ENCODE data around the gene ZNF248.
A peak's percentile ranks its signal among the peaks of the same experiment; 100 is the strongest.
"Not testable (repeated sequence)": the region's sequence is repeated elsewhere in the genome, so short reads cannot be mapped to it uniquely, and the experiment has no call there.

ZNF248 gene

DNA sequence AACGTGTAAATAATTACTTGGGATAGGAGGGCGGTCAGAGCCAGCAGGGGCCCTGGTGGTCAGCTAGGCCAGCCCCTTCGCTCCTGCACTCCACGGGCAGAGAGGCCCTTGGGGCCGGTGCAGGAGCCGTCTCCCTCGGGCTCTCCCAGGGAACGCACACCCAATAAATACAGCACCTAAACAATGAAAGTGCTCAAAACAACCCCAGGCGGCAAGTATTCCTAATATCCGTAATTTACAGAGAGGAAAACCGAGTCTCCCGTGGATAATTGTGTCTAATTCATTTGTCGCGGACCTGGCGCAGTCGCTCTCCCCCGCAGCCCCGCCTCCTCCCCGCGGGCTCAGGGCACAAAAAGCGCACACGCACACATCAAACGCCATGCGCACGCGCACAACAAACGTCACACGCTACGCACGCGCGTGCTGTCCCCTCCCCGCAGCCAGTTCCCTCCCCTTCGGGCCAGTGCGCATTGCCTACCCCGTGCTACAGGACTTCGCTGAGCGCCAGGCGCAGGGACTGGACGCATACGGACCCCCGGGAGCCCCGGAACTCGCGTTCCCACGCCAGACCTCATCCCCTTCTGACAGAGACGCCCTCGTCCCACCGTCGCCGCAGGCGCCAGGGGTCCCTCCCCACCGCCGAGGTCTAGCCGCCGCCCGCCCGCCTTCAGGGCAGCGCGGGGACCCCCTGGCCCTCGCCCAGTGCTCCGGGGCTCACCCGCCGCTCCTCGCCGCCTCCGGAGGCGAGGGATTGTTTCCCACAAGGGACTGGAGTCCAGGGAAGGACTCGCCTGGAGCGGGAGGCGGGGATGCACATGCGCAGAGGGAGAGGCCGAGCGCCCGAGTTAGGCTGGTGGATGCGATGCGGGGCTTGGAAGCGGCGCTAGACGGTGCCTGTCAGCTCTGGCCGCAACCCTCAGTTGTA, at the start of gene ZNF248:
TSS of gene ZNF248 (minus strand) at position 324 of the 925 bp plus-strand sequence. CDS start 1,300 bp downstream, outside the sequence.
- DNase-seq: peak; percentile 93 to 94

DNA sequence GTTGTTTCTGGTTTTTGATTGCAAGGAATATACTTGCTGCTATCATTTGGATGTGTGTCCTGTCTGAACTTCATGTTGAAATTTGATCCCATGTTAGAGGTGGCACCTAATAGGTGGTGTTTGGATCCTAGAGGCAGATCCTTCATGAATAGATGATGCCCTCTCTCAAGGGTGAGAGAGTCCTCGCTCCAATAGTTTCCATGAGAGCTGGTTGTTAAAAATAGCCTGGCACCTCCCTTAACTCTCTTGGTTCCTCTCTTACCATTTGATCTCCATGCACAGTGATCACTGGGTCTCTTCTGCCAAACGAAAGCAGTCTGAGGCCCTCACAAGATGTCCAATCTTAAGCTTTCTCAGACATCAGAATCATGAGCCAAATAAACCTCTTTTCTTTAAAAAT, 49.0 kb upstream of the ZNF248 start:
- no peak for DNase-seq

DNA sequence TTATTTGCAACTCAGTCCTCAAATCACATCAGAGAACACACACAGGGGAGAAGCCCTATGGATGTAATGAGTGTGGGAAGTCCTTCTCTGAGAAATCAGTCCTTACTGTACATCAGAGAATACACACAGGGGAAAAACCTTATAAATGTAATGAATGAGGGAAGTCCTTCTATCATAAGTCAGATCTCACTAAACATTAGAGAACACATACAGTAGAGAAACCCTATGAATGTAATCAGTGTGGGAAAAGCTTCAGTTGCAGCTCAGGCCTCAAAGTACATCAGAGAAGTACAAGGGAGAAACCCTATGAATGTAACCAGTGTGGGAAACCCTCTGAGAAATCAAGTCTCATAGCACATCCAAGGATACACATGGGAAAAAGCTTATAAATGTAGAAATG, 39.0 kb upstream of the ZNF248 start:
- DNase-seq: no peak

DNA sequence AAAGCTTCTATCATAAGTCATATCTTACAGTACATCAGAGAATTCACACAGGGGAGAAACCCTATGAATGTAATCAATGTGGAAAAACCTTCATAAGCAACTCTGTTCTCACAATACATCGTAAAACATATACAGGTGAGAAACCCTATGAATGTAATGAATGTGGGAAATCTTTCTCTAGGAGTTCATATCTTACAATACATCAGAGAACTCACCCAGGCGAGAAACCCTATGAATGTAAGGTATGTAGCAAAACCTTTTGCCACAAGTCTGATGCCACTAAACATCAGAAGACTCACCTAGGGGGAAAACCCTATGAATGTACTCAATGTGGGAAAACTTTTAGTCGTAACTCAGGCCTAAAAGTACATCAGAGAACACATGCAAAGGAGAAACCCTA, 38.3 kb upstream of the ZNF248 start:
- DNase-seq: no peak

DNA sequence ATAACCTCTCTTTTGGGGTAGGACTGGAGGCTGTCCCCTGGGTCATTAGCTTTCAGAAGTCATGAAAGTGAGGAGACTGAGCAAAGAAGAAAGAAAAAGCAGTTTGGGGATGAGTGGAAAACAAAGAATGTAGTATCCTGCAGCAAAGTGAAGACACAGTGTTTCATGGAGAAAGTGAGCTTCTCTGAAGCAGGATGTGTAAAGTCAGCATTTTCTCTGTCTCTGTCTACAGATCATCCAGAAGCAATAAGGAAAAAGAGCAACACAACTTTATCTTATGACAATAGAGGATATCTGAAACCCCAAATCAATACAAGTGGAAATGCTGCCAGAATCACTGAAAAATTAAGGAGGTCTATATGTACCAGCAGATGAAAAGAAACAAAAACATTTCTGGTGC, 28.4 kb upstream of the ZNF248 start:
- DNase-seq: no peak

DNA sequence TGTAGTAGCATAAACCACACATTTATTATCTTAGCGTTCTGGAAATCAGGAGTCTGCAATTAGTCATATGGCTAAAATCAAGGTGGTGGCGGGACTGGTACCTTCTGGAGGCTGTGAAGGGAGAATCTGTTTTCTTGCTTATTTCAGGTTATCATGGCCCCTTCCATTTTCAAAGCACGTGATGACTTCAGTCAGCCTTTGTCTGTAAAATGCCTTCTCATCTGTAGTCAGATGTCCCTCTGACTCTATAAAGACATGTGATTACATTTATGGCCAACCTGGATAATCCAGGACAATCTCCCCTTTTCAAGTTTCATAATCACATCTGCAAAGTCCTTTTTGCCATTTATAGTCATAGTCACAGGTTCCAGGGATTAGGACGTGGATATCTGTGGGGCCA, 15.5 kb upstream of the ZNF248 start:
- DNase-seq: no peak

DNA sequence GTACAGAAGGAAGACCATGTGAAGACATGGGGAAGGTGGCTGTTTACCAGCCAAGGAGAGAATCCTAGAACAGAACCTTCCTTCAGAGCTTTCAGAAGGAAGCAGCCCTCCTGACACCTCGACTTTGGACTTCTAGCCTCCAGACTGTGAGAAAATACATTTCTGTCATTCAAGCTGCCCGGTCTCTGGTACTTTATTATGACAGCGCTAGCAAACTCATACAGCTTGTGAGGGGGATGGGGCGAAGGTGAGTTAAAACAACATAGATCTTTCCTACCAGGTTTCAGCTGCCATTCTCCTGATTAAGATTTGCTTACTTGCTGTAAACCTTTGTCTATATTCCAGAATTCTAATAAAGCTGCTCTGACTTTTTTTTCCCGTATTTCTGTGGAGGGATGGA, 14.9 kb upstream of the ZNF248 start:
- DNase-seq: no peak

DNA sequence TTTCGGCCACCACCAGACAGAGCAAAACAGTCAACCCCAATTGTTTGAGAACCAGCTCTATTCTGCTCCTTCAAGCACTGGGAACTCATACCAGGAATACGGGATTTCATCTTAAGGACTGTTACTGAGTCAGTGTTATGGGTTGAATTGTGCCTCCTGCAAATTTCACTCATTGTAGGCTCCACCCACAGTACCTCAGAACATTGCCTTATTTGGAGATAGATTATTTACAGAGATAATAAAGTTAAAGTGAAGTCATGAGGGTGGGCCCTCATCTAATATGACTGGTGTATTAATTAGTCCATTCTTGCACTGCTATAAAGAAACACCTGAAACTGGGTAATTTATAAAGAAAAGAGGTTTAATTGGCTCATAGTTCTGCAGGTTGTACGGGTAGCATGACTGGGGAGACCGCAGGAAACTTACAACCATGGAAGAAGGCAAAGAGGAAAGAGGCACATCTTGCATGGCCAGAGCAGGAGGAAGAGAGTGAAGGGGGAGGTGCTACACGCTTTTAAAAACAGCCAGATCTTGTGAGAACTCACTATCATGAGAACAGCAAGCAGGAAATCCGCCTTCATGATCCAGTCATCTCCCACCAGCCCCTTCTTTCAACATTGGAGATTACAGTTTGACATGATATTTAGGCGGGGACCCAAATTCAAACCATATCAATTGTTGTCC, 14.3 kb upstream of the ZNF248 start:
- no peak for DNase-seq

DNA sequence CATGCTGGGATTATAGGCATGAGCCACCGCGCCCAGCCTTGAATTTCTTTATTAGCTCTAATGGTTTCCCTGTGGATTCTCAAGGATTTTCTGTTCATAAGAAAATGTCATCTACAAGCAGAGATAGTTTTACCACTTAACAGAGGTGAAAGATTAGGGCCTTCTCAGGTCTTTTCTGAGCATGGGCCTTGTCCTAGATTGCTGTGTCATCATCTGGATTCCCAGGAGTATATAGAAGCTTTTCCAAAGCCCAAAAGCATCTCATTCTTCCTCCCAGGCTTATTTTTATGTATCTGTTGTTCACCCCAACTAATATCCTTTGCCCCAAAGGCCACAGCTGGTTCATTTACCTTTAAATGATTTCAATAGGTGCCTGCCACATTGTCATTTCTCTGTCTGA, 13.7 kb upstream of the ZNF248 start:
- no peak for DNase-seq

DNA sequence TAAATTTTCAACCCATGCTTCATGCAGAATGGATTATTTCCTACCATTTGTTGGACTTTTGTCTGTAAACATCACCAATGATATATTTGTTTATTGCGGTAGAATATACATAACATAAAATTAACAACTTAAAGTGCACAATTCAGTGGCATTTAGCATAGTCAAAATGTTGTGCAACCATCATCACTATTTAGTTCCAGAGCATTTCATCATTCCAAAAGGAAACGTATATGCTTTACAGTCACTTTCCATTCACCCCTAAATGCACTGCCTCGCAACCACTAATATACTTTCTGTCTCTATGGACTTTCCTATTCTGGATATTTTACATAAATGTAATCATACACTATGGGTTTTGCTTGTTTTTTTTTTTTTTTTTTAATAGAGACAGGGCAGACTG, 11.4 kb upstream of the ZNF248 start:
- DNase-seq: no peak

DNA sequence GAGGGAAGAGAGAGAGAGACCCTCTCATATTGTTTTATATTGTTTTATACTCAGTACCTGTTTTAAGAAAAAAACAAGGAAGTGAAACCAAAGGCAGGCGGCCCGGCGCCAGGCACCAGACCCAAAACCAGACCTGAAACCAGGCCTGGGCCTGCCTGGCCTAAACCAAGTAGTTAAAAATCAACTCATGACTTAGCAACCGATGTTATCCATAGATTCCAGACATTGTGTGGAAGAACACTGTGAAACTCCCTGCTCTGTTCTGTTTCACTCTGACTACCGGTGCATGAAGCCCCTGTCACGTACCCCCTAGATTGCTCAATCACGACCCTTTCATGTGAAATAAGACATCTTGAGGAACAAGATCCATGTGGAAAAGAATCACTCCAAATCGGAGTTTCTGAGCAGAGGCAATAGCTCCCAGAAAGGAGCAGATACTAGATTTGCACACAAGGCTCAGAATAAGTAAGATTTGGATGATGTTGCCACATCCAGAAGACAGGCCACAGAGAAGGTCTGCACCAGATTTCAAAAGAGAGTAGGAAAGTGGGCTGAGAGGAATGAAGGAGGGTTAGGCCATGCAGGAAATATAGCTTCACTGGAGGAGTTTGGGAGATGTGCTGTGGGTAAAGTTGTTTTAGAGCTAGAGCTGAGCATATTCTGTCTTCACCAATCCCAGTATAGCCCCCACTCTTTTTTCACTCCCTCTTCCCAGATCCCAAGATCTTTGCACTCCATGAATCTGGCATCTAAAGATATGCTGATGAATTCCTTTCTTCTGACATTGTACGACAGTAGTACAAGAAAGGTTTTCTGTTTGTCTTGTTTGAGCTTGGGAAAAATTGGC, 8.8 kb upstream of the ZNF248 start:
- DNase-seq: no peak

DNA sequence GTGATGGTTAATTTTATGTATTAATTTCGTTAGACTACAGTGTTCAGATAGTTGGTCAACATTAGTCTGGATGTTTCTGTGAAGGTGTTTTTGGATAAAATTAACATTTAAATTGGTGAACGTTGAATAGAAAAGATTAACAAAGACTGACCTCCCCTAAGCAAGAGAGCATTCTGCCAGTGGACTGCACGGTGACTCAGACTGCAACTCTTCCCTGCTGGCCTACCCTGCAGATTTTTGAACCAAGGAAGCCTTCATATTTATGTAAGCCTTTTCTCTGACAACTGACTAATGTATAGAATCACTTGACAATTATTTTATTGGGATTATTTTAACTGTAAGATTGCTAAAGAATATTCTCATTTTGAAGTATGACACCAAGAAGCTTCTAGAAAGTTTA, 7.9 kb upstream of the ZNF248 start:
- DNase-seq: no peak

DNA sequence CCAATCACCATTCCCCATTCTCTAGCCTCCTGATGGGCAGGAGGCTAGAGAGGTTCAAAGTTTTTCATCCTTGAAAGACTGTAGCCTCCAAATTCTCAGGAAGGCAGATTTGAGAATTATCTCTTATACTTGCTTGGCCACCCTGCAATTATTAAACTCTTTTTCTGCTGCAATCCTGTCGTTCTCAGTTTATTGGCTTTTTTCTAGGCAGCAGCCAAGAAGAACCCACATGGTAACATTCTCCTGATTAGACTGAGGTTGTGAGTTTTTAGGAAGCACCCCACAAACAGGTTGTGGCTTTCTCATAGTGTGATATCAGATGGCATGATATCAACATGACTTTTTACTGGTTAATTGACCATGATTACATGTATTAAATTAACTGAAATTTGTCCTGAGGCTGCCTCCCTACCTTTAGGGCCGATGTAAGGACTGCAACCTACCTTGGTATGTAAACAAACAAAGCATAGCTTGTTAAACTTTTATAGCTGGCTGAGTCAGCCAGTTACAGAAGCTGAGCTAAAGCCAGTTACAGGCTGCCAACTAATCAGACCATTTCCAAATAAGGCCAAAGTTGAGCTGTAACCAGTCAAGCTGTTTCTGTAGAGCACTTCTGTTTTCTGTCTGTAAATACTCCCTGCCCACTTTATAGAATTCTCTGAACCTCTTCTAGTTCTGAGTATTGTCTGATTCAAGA, 3.2 kb upstream of the ZNF248 start:
- no peak for DNase-seq

DNA sequence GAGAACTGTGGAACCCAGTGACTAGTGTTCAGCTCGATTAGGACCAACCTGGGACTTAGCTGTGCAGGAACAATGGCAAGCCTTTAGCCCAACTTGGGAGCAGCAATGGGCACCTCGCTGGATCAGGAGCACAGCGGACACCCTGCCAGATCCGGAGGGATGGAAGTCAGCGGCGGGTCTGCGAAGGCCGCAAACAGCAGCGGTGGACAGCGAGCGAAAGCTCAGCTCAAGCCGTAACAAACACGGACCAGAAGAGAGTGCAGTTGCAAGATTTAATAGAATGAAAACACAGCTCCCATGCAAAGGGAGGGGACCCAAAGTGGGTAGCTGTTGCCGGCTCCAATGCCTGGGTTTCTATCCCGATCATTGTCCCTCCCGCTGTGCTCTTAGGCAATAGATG, 1.9 kb upstream of the ZNF248 start:
- not testable (repeated sequence) for DNase-seq

DNA sequence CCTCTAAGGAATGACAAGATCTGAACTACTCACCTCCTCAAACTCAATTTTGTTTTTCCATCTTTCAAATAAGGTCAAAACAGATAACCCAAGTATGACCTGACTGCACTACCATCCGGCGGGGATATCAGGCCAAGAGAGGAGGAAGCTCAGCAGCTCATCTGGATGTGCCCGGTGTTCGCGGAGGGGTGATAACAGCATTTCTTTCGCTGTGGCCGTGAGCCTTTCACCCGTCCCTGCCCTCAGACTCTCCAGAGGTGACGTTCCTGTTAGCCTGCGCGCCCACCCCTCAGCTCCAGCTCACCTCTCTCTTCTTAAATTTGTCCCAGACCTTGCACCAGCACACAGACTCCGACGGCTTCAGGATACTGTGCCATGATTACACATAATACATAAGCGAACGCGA, 526 bp downstream of the ZNF248 start:
- peak; percentile 21 to 32 for DNase-seq

DNA sequence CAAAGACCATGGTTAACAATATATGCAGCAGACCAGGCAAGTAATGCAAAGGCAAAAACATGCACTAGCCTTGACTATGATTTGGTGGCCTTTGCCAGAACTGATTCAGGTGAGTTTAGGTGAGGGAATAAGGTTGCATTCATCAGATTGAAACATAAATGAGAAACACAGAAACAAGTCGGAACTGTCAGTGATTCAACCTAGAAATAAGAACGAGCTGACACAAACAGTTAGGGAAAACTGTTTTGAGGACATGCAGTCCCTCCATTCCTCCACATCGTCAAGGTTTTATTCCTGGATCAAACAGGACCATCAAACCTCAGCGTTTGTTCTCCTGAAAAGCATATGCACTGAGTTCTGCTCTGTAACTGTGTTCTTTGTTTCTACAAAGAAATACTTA, 1.8 kb downstream of the ZNF248 start:
- DNase-seq: no peak

DNA sequence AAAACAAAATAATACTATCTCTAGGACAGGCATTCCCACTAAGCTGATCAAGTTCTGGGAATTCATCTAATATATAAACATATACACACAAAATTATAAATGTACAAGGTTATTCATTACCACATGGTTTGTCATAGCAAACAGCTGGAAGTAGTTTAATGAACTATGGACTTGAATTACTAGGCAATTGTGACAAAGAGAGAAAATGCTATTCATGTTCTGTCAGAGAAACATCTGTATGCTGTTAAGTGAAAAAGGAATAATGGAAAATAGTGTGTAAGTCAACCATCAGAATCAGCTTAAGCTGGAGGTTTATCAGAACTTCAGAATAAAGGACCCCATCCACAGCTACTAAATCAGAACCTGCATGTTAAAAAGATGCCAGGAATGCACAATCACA, 2.8 kb downstream of the ZNF248 start:
- DNase-seq: no peak

DNA sequence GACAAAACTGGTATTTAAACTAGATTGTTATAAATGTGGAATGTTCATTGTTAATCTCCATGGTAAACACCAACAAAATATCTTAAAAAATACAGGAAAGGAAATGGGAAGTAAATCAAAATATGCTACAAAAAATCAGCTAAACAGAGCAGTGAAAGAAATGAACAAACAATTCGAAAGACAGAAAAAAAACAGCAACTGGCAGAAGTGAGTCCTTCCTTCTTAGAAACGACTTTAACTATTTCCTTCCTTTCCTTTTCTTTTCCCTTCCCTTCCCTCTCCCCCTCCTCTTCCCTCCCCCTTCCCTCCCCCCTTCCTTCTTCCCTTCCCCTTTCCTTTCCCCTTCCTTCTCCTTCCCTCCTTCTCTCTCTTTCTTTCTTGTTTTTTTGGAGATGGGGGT, 12.8 kb downstream of the ZNF248 start:
- no peak for DNase-seq

DNA sequence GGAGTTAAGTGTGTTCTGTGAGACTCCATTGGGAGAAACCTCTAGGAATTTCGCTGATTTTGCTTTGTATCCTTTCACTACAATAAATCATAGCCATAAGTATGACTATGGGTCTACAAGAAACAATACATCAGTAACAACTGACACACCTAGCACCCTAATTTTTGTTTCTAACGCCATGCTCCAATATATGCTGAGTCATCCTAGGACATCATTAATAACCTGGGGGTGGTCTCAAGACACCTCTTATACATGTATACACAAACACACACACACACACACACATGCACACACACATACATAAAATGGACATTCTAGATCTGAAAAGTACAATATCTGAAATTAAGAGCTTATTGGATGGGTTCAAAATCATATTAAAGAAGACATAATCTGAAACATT, 18.2 kb downstream of the ZNF248 start:
- no peak for DNase-seq

DNA sequence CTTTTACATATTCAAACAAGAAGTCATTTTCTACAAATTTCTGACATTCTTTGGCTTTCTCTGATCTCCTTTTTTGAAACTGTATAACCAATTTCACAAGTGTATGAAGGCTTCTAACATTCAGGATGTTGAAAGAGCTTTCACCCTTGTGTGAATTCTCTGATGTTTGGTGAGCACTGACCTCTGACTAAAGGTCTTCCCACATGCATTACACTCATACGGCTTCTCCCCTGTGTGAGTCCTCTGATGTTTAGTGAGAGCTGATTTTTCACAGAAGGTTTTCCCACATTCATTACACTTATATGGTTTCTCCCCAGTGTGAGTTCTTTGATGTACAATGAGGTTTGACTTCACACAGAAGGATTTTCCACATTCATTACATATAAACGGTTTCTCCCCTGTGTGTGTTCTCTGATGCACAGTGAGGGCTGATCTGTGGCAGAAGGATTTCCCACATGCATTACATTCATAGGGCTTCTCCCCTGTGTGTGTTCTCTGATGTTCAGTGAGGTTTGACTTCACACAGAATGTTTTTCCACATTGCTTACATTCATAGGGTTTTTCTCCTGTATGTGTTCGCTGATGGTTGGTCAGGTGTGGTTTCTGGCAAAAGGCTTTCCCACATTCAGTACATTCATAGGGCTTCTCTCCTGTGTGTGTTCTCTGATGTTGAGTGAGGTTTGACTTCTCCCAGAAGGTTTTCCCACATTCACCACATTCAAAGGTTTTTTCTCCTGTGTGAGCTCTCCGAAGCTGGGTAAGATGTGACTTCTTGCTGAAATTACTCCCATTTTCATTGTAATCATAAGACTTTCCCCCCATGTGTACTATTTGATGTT, 25.7 kb downstream of the ZNF248 start:
- no peak for DNase-seq

DNA sequence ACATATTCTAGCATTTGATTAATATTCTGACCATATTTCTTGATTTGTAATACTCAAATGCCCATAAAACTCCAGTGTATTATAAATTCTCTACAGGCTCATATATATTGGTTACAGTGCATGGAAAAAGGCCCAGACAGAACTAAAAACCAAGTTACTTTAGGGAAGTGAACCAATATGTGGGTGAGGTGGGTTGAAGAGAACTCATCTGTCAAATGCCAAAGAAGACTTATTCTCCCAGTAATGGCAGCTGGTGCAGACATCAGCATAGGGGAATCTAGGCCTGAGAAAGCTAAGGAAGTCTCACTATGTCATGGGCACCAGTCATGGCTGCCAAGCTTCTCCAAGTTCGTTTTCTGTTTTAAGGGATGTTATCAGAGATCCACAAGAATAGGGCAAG, 30.6 kb downstream of the ZNF248 start:
- no peak for DNase-seq

DNA sequence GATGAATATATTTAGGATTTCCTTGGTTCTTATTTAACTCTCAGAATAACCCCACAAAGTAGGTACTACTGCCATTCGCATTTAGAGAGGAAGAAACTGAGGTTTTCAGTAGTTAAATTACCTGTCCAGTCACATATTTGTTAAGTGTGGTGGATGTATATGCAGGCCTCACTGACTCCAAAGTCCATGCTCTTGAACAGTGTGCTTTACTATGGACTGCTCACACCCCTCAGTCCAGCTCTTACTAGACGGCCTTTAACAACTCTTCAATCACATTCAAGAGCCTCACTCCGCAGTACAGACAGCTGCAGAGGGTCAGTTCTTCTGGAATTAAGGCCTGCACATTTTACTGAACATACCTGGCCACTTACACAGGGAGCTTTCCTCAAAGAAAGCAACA, 36.2 kb downstream of the ZNF248 start:
- DNase-seq: no peak

Data from activated CD4-positive, alpha-beta T cell treated with anti-CD3 and anti-CD28 coated beads, Interleukin-2, amount 50 U/mL, for 48 hours (primary cell).